Activated T-cell treated with anti-CD3 and anti-CD28 coated beads, Interleukin-2, amount 50 U/mL, for 4 hours (primary cell): ENCODE data around the gene PHOSPHO1. TPM values are rescaled to one million over a fixed set of nuclear protein-coding genes. Genes with fewer than 3 reads are reported as not detected.

Source experiments
- ATAC-seq, 2 donors: fragments of 200-7000 bp; cut with Tn5 transposase; one replicate each; pipeline ENCODE4 v1.10.0; 2021
- DNase-seq: peaks from one replicate; pipeline ENCODE4 v3.0.0-alpha.2; 2020
- H3K27me3 Mint-ChIP-seq: one replicate; pipeline ENCODE4 v1.8.0; 2021; ENCODE audit warnings: low read depth, mixed read lengths
- H3K36me3 Mint-ChIP-seq: one replicate; pipeline ENCODE4 v1.8.0; 2022; ENCODE audit warnings: mixed read lengths; ENCODE audit not compliant: insufficient read depth
- H3K4me1 Mint-ChIP-seq: one replicate; pipeline ENCODE4 v1.8.0; 2021; ENCODE audit warnings: low read depth, mixed read lengths
- H3K4me3 Mint-ChIP-seq: one replicate; pipeline ENCODE4 v1.8.0; 2021; ENCODE audit warnings: mild to moderate bottlenecking, moderate library complexity, mixed read lengths
- H3K9me3 Mint-ChIP-seq: one replicate; pipeline ENCODE4 v1.8.0; 2021; ENCODE audit warnings: mixed read lengths
- total RNA-seq, 3 donors: library from RNA; stranded (reverse); gene quantifications; one replicate each; pipeline ENCODE4 v1.2.1, GENCODE V29; 2021

The PHOSPHO1 gene
- total RNA-seq, 3 donors from 2014 or later, result 0.23 TPM; not detected in 2

- peaks cover 14% of the 10 kb centered on the region for H3K4me1 Mint-ChIP-seq
- ATAC-seq (peak in 1 of 2 donors; percentile 1), DNase-seq (no peak)
These were observed 584 bp downstream of the PHOSPHO1 start for GRCh38 chr17:49229805-49230600.

GRCh38 chr17:49229076-49229804, 1.3 kb downstream of the PHOSPHO1 start:
- no peaks in the 10 kb centered on the region for H3K36me3 Mint-ChIP-seq
- H3K4me3 Mint-ChIP-seq, result peak overlapping the region; percentile 58
- DNase-seq (no peak), ATAC-seq (no peak)
- peaks cover 22% of the 10 kb centered on the region for H3K27me3 Mint-ChIP-seq
- no peaks in the 10 kb centered on the region for H3K9me3 Mint-ChIP-seq
- peaks cover 17% of the 10 kb centered on the region for H3K4me1 Mint-ChIP-seq

More at GRCh38 chr17:49229805-49230600, 584 bp downstream of the PHOSPHO1 start:
- Mint-ChIP-seq H3K4me3 (peak overlapping the region; percentile 76), H3K9me3 (no peaks in the 10 kb centered on the region), H3K27me3 (peaks cover 18% of the 10 kb centered on the region), H3K36me3 (no peaks in the 10 kb centered on the region)

GRCh38 chr17:49227436-49228261, 2.9 kb downstream of the PHOSPHO1 start:
- Mint-ChIP-seq H3K4me1 (peaks cover 29% of the 10 kb centered on the region), H3K27me3 (peaks cover 19% of the 10 kb centered on the region), H3K9me3 (no peaks in the 10 kb centered on the region), H3K36me3 (peaks cover 2% of the 10 kb centered on the region), H3K4me3 (no peak overlapping the region)
- peak; percentile 81 for DNase-seq
- peak; percentile 31 to 46 for ATAC-seq

- H3K4me1 Mint-ChIP-seq, result peaks cover 31% of the 10 kb centered on the region
These were observed 3.7 kb downstream of the PHOSPHO1 start for GRCh38 chr17:49226771-49227435.

GRCh38 chr17:49225554-49226236, 4.9 kb downstream of the PHOSPHO1 start:
- ATAC-seq (no peak), DNase-seq (no peak)
- Mint-ChIP-seq H3K4me3 (no peak overlapping the region), H3K9me3 (no peaks in the 10 kb centered on the region), H3K27me3 (peaks cover 18% of the 10 kb centered on the region), H3K36me3 (peaks cover 7% of the 10 kb centered on the region), H3K4me1 (peaks cover 26% of the 10 kb centered on the region)

More at GRCh38 chr17:49226771-49227435, 3.7 kb downstream of the PHOSPHO1 start:
- H3K27me3 Mint-ChIP-seq, result peaks cover 19% of the 10 kb centered on the region
- no peak overlapping the region for H3K4me3 Mint-ChIP-seq
- H3K9me3 Mint-ChIP-seq, result no peaks in the 10 kb centered on the region
- DNase-seq (no peak), ATAC-seq (no peak)
- peaks cover 5% of the 10 kb centered on the region for H3K36me3 Mint-ChIP-seq

GRCh38 chr17:49224997-49225337, 5.6 kb downstream of the PHOSPHO1 start:
- DNase-seq (no peak), ATAC-seq (no peak)
- Mint-ChIP-seq H3K36me3 (peaks cover 9% of the 10 kb centered on the region), H3K4me1 (peaks cover 30% of the 10 kb centered on the region), H3K4me3 (peak overlapping the region; percentile 59), H3K9me3 (no peaks in the 10 kb centered on the region), H3K27me3 (peaks cover 18% of the 10 kb centered on the region)

GRCh38 chr17:49224198-49224996, 6.2 kb downstream of the PHOSPHO1 start:
- peak overlapping the region; percentile 72 for H3K4me3 Mint-ChIP-seq
- peaks cover 31% of the 10 kb centered on the region for H3K4me1 Mint-ChIP-seq
- peak; percentile 35 for DNase-seq
- no peaks in the 10 kb centered on the region for H3K9me3 Mint-ChIP-seq
- peak; percentile 33 to 41 for ATAC-seq
- H3K27me3 Mint-ChIP-seq, result peaks cover 13% of the 10 kb centered on the region
- H3K36me3 Mint-ChIP-seq, result peaks cover 9% of the 10 kb centered on the region

GRCh38 chr17:49223517-49224197, 6.9 kb downstream of the PHOSPHO1 start:
- peak overlapping the region; percentile 72 for H3K4me3 Mint-ChIP-seq
- H3K4me1 Mint-ChIP-seq, result peaks cover 38% of the 10 kb centered on the region
- H3K36me3 Mint-ChIP-seq, result peaks cover 9% of the 10 kb centered on the region
- ATAC-seq (peak; percentile 34 to 38), DNase-seq (peak; percentile 70)
- no peaks in the 10 kb centered on the region for H3K9me3 Mint-ChIP-seq
- H3K27me3 Mint-ChIP-seq, result peaks cover 9% of the 10 kb centered on the region

- Mint-ChIP-seq H3K27me3 (peaks cover 9% of the 10 kb centered on the region), H3K36me3 (peaks cover 9% of the 10 kb centered on the region), H3K9me3 (no peaks in the 10 kb centered on the region), H3K4me3 (peak overlapping the region; percentile 72), H3K4me1 (peaks cover 42% of the 10 kb centered on the region)
- DNase-seq (no peak), ATAC-seq (no peak)
These were observed 7.4 kb downstream of the PHOSPHO1 start for GRCh38 chr17:49223168-49223516.

GRCh38 chr17:49219987-49220386, 10.6 kb downstream of the PHOSPHO1 start:
- H3K36me3 Mint-ChIP-seq, result peaks cover 10% of the 10 kb centered on the region
- H3K4me3 Mint-ChIP-seq, result no peak overlapping the region
- H3K27me3 Mint-ChIP-seq, result peaks cover 4% of the 10 kb centered on the region
- DNase-seq, result no peak
- H3K4me1 Mint-ChIP-seq, result peaks cover 64% of the 10 kb centered on the region
- ATAC-seq, result no peak
- no peaks in the 10 kb centered on the region for H3K9me3 Mint-ChIP-seq

- Mint-ChIP-seq H3K27me3 (no peaks in the 10 kb centered on the region), H3K4me3 (peak overlapping the region; percentile 42), H3K36me3 (peaks cover 14% of the 10 kb centered on the region), H3K9me3 (no peaks in the 10 kb centered on the region), H3K4me1 (peaks cover 66% of the 10 kb centered on the region)
- DNase-seq (peak; percentile 35), ATAC-seq (peak; percentile 23 to 37)
These were observed 11.4 kb downstream of the PHOSPHO1 start for GRCh38 chr17:49218941-49219913.
